NCI-H748 (cell line): ENCODE results near the gene HIBADH.

ENCODE experiments used
- DNase-seq: peaks from one replicate; lab custom pipeline; 2025; ENCODE audit not compliant: unreplicated experiment; lab: John Stamatoyannopoulos, UW

The HIBADH gene

DNA sequence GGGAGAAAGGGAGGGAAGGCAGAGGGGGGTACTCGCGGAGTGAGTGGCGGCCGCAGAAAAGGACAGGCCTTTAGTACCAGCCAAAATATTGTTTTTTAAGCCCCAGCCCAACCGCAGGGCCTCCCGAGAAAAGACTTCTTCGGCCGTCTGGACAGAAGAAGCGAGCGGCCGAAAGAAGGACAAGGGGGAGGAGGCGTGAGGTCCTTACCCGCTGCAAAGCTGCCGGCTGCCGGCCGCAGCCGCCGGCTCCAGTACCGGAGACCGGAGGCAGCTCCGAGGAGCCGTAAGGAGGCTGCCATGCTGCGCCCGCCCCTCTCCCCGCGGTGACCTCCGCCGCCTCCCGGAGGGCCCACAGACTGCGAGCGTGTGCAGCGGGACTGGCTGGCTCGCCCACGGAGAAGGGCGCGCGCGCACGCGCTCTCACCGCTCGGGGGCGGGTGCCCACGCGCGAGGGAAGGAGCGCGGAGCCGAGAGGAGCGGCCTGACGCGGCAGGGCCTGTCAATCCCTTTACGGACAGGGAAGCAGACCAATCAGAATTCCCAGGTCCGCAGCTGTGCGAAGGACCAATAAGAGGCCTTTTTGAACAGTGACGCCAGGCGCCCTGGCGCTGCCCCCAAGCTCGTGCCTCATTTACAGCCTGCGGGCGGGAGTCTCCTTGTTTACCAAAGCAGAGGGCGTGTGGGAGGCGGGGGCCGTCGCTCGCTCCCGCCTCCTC is at the start of gene HIBADH:
Gene HIBADH (minus strand): TSS at position 394 of the 716 bp plus-strand sequence. CDS start 95 bp downstream, at position 299.
- DNase-seq = peak; percentile 100

DNA sequence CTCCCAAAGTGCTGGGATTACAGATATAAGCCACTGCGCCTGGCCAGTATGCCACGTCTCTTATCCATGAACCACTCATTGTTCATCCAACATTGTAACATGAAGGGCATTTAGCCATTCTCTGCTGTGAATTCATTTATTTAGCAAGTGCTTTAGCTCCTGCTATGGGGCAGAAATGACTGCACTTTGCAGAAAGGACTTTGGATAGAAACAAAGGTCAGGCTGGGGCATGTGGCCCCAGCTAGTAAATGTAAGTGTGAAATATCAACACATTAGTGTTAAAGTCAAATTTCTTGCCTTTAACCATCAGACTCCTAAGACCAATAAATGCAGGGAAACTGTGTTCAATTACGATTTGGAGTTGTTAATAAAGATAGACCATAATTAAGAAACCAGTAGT is 49.5 kb upstream of the HIBADH start:
- DNase-seq = no peak

GRCh38 chr7:27709137-27710075 is 46.7 kb upstream of the HIBADH start:
- DNase-seq = no peak

- no peak for DNase-seq
Measured at GRCh38 chr7:27708485-27708884, 45.8 kb upstream of the HIBADH start.

GRCh38 chr7:27705200-27705594 is 42.5 kb upstream of the HIBADH start:
- no peak for DNase-seq

- no peak for DNase-seq
Measured at GRCh38 chr7:27704422-27705199, 41.9 kb upstream of the HIBADH start.

- no peak for DNase-seq
Measured at GRCh38 chr7:27703181-27703580, 40.5 kb upstream of the HIBADH start.

DNA sequence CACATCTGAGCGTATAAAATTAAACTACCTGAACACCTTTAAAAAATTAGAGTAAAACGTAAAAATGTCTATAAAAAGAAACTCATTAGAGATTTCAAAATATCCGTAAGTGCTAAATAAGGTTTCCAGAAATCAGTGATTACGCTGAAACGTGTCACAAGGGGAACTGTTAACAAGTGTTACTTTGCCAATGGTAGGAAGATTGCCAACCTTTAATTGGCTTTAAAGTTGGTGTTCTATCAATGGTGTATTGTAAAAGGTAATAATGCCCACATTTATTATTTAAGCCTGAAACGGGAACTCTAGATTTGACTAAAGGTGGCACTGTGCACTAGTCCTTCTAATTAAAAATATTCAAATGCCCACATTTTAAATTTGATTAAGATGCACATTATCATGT is 37.8 kb upstream of the HIBADH start:
- no peak for DNase-seq

GRCh38 chr7:27699751-27700150 is 37.1 kb upstream of the HIBADH start:
- DNase-seq = no peak

- DNase-seq = no peak
Measured at GRCh38 chr7:27697861-27698430, 35.3 kb upstream of the HIBADH start.

DNA sequence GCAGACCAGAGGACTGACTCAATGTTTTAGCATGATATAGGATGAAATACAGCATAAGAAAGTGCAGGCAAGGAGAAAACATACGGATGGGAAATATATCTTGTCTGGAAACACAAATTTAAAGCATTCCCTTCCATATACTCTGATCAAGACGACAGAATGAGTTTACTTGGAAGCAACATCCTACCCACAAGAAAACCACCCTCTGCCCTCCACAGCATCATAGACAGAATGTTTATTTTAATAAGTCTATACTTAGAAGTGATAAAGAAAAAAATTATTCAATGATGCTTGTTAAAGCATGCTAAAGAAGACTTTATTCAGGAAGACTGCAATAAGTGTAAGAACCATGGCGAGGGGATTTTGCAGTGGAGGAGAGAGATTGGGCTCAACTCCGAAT is 32.4 kb upstream of the HIBADH start:
- no peak for DNase-seq

GRCh38 chr7:27693794-27694193 is 31.1 kb upstream of the HIBADH start:
- DNase-seq = no peak

DNA sequence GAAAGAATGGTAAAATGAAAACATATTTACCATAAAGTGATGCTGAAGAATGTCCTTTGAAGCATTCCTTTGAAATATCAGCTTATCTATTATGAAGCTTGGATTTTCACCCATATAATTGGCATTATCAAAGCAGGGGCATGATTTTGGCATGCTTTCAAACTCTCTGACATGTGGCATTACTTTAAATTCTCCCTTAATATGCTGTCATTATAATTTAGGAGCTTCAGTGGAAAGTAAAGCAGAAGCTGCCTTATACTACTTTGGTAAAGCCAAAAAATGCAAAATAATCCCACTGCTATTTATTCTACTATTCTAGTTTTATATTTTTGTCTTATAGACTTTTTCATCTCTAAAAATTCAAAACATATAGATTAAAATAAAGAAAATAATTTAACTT is 28.0 kb upstream of the HIBADH start:
- no peak for DNase-seq

DNA sequence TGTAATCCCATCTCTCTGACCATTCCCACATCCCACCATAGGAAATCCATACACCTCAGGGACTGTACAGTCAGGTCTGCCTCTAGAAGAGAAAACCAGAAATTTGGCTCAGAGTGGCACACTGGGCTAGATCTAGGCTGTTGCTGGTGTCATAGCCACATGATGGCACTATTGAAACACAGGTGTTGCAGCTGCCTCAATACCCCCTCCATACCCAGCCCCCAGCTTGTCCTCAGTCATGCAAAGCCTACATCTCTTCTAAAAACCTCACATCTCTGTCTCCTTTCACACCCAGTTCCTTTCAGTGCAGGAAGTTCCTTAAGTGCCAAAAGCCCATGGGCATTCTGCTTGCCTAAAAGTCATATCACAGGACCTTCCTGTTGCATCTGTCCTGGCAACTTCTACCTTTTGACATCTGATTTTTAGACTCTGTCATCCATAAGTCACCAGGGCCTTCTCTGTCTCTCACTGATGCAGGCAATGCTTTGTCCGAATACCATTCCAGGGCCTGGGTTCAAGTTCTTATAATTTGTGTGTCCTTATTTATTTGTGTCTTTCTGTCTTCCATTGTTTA is 27.0 kb upstream of the HIBADH start:
- peak; percentile 33 for DNase-seq

- no peak for DNase-seq
Measured at GRCh38 chr7:27689150-27689549, 26.5 kb upstream of the HIBADH start.

GRCh38 chr7:27688646-27689045 is 26.0 kb upstream of the HIBADH start:
- no peak for DNase-seq

GRCh38 chr7:27688056-27688455 is 25.4 kb upstream of the HIBADH start:
- no peak for DNase-seq

DNA sequence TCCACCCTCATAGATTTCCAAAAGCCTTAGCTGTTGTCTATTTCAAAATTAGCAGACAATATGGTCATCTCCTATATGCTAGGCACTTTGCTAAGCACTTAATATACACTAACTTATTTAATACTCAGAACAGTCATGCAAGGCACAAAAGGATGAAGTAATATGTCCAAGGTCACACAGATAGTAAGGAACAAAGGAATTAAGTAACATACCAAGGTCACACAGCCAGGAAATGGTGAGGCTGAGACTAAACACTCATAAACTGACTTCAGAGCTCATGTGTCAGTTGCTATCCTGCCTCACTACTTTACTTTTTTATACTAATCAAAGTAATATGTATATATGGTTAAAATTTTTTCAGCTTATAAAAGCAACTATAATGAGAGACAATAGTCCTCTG is 23.6 kb upstream of the HIBADH start:
- DNase-seq = no peak

DNA sequence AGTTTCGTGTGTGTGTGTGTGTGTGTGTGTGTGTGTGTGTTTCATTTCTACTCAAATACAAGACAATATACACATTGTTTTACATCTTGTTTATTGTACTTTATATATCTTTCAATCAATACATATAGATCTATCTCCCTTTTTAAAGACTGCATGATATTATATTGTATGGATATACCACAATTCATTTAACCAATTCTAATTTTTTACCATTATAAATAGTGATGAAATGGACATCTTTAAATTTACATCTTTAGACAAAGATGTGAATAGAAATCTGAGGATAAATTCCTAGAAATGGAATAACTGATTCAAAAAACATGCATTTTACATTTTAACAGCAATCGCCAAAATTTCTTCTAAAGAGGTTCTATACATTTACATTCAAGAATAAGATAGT is 23.2 kb upstream of the HIBADH start:
- no peak for DNase-seq

DNA sequence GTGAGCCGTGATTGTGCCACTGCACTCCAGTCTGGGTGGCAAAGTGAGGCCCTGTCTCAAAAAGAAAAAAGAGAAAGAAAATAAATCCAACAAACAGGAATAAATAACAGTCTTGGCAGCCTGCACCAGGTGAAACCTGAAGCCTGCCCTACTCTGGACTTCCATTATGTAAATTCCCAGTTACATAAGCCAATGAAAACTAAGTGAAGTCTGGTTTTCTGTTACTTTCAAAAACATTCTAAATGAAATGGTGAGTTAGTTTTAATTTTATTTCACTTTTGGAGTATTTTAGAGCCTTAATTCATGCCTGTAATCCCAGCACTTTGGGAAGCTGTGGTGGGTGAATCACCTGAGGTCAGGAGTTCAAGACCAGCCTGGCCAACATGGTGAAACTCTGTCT is 22.5 kb upstream of the HIBADH start:
- DNase-seq = no peak

GRCh38 chr7:27684491-27684890 is 21.8 kb upstream of the HIBADH start:
- DNase-seq = no peak
